ENCODE data around the gene ATP5PB.

The ATP5PB gene

GRCh38 chr1:111448482-111448917 is 764 bp upstream of the ATP5PB start:
- H3K4me3 ChIP-seq (ENCODE audit: low read depth in 1 of 2, low read length in 1 of 2): peak overlapping the region; percentile 89 to 93
- peak overlapping the region; percentile 89 for H3K27ac ChIP-seq
- H3K27me3 ChIP-seq: no peaks in the 10 kb centered on the region
- no peaks in the 10 kb centered on the region for H3K9me3 ChIP-seq
- peaks cover 21 to 32% of the 10 kb centered on the region in 2 experiments for H3K4me1 ChIP-seq (ENCODE audit: control insufficient read depth in 1 of 2, insufficient read depth in 1 of 2, low read depth in 1 of 2, low read length in 1 of 2)
- H3K36me3 ChIP-seq: peaks cover 20% of the 10 kb centered on the region
- TF ChIP-seq CTCF (IDR thresholded peaks at IDR 0.05): no peak

GRCh38 chr1:111449703-111450017 is 396 bp downstream of the ATP5PB start:
- H3K9me3 ChIP-seq: no peaks in the 10 kb centered on the region
- TF ChIP-seq CTCF (IDR thresholded peaks at IDR 0.05): no peak
- H3K27ac ChIP-seq: peak overlapping the region; percentile 89
- peaks cover 21 to 32% of the 10 kb centered on the region in 2 experiments for H3K4me1 ChIP-seq (ENCODE audit: control insufficient read depth in 1 of 2, insufficient read depth in 1 of 2, low read depth in 1 of 2, low read length in 1 of 2)
- no peaks in the 10 kb centered on the region for H3K27me3 ChIP-seq
- peak overlapping the region; percentile 89 to 93 for H3K4me3 ChIP-seq (ENCODE audit: low read depth in 1 of 2, low read length in 1 of 2)
- peaks cover 23% of the 10 kb centered on the region for H3K36me3 ChIP-seq

GRCh38 chr1:111450185-111450584 is 921 bp downstream of the ATP5PB start:
- peaks cover 21 to 32% of the 10 kb centered on the region in 2 experiments for H3K4me1 ChIP-seq (ENCODE audit: control insufficient read depth in 1 of 2, insufficient read depth in 1 of 2, low read depth in 1 of 2, low read length in 1 of 2)
- H3K27ac ChIP-seq: peak overlapping the region; percentile 89
- peaks cover 23% of the 10 kb centered on the region for H3K36me3 ChIP-seq
- no peaks in the 10 kb centered on the region for H3K27me3 ChIP-seq
- no peak for TF ChIP-seq CTCF (IDR thresholded peaks at IDR 0.05)
- peak overlapping the region; percentile 89 to 93 for H3K4me3 ChIP-seq (ENCODE audit: low read depth in 1 of 2, low read length in 1 of 2)
- H3K9me3 ChIP-seq: no peaks in the 10 kb centered on the region

GRCh38 chr1:111452581-111452980 is 3.3 kb downstream of the ATP5PB start:
- H3K27ac ChIP-seq: no peak overlapping the region
- H3K9me3 ChIP-seq: no peaks in the 10 kb centered on the region
- H3K36me3 ChIP-seq: peaks cover 45% of the 10 kb centered on the region
- no peak overlapping the region for H3K4me3 ChIP-seq (ENCODE audit: low read depth in 1 of 2, low read length in 1 of 2)
- no peaks in the 10 kb centered on the region for H3K27me3 ChIP-seq
- no peak for TF ChIP-seq CTCF (IDR thresholded peaks at IDR 0.05)
- peaks cover 21 to 32% of the 10 kb centered on the region in 2 experiments for H3K4me1 ChIP-seq (ENCODE audit: control insufficient read depth in 1 of 2, insufficient read depth in 1 of 2, low read depth in 1 of 2, low read length in 1 of 2)

- no peak overlapping the region for H3K4me3 ChIP-seq (ENCODE audit: low read depth in 1 of 2, low read length in 1 of 2)
- no peak overlapping the region for H3K27ac ChIP-seq
- H3K9me3 ChIP-seq: no peaks in the 10 kb centered on the region
- H3K4me1 ChIP-seq (ENCODE audit: control insufficient read depth in 1 of 2, insufficient read depth in 1 of 2, low read depth in 1 of 2, low read length in 1 of 2): peaks cover 16 to 27% of the 10 kb centered on the region in 2 experiments
- TF ChIP-seq CTCF (IDR thresholded peaks at IDR 0.05): no peak
- peaks cover 57% of the 10 kb centered on the region for H3K36me3 ChIP-seq
- H3K27me3 ChIP-seq: no peaks in the 10 kb centered on the region
These were observed 4.4 kb downstream of the ATP5PB start for GRCh38 chr1:111453706-111454105.
